Measurements from ENCODE around the gene MRAS.

Gene MRAS

DNA sequence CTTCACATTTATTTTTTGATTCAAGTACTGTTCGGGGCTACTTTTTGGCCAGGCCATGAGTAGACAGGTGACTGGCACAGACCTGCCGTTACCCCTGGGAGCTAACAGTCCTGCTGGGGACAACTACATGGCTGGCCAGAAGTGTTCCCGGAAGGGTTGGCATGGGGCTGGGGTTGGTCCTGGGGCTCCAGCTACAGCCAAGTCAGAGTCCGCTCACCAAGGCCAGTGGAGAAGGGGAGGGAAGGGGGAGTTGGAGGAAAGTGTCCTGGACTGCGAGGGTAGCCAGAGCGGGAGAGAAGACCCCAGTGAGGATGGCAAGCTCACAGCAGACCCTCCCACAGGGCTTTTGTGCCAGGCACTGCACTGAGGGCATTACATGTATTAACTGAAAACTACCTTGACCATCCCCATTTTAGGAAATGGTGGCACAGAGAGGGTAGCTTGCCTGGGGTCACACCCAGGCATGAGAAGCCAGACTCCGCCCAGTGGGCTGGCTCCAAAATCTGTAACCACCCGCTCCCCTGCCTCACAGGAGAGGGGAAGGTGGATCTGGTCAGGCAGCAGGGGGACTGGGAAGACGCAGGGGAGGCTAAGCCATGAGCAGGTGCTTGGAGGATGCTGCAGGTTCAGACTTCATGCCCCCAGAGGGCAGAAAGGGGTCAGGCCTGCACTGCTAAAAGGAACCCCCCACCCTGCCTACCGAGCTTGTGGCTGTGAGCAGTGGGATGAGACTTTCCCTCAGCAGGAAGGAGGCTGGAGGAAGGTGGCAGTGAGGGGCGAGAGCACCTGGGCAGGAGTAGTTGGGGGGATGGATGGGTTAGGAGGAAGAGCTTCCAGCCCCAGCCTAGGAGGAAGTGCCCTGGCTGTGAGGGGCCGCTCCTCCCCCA is 47.7 kb downstream of the MRAS start:
- H3K27ac ChIP-seq (ENCODE audit: insufficient read depth in 1 of 2, low read depth in 1 of 2, low read length in 2 of 2, poor library complexity in 1 of 2, severe bottlenecking in 2 of 2), result no peak overlapping the region
- no peaks in the 10 kb centered on the region for H3K9me3 ChIP-seq (ENCODE audit: control extremely low read depth in 1 of 5, control insufficient read depth in 4 of 5, insufficient read depth in 2 of 5, low read depth in 1 of 5, low read length in 4 of 5)
- POLR2A ChIA-PET, result no interaction called here
- CTCF ChIA-PET, result interaction anchor here (1.3 to 3.2 kb wide), 5 partner anchors 17 to 65 kb away, joined by 3 to 16 read pairs (median 4); no protein-coding TSS in a partner anchor
- no peak overlapping the region for H3K4me3 ChIP-seq (ENCODE audit: control insufficient read depth in 1 of 7, extremely low read depth in 1 of 7, insufficient read depth in 4 of 7, low read depth in 2 of 7, low read length in 6 of 7)
- no peaks in the 10 kb centered on the region for H3K27me3 ChIP-seq (replicated peaks in 2 of 5; ENCODE audit: control insufficient read depth in 4 of 5, insufficient read depth in 5 of 5, low read length in 4 of 5)
- no peaks in the 10 kb centered on the region for H3K4me1 ChIP-seq (ENCODE audit: control extremely low read depth in 1 of 4, control insufficient read depth in 4 of 4, insufficient read depth in 4 of 4, low read length in 3 of 4)
- no peaks in the 10 kb centered on the region for H3K36me3 ChIP-seq (ENCODE audit: control insufficient read depth in 4 of 4, insufficient read depth in 4 of 4, low read length in 3 of 4)
- DNase-seq, result no peak
- WGBS (ENCODE audit: insufficient coverage), result 100% methylated on average over 10 of the region's 12 CpGs

DNA sequence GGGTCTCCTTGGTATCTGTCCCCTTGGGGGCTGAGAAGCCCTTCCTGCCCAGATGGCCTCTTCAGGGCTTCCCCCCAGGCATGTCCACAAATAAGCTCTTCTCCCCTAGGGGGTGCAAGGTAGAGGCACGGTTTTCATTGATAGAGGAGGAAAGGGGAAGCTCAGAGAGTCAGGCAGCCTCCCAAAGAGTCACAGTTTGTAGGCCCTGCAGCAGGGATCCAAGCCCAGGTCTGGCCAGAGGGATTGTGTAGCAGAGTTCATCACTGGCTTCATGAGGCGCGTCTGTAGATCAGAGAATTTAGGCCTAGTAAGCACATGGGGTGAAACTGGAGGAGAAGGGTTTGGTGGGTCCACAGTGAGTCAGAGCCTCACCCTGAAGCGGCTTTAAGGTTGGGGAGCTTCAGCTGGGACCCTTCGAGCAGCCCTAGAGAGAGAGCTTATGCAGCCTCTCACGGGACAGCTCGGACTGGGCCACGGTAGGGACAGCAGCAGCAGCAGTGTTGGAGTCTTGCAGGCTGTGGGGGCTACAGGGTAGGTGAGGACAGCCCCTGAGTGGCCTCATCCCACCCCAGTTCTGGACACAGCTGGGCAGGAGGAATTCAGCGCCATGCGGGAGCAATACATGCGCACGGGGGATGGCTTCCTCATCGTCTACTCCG is 48.5 kb downstream of the MRAS start:
- H3K4me3 ChIP-seq (ENCODE audit: control insufficient read depth in 1 of 7, extremely low read depth in 1 of 7, insufficient read depth in 4 of 7, low read depth in 2 of 7, low read length in 6 of 7), result no peak overlapping the region
- no peaks in the 10 kb centered on the region for H3K4me1 ChIP-seq (ENCODE audit: control extremely low read depth in 1 of 4, control insufficient read depth in 4 of 4, insufficient read depth in 4 of 4, low read length in 3 of 4)
- ChIA-PET CTCF (interaction anchor here (0.9 to 3.2 kb wide), 7 partner anchors 11 to 66 kb away, joined by 3 to 16 read pairs (median 4); no protein-coding TSS in a partner anchor), POLR2A (no interaction called here)
- H3K27ac ChIP-seq (ENCODE audit: insufficient read depth in 1 of 2, low read depth in 1 of 2, low read length in 2 of 2, poor library complexity in 1 of 2, severe bottlenecking in 2 of 2), result no peak overlapping the region
- 97% methylated on average over 12 of the region's 14 CpGs for WGBS (ENCODE audit: insufficient coverage)
- peak in 2 of 3 donors; percentile 9 to 18 for DNase-seq
- H3K9me3 ChIP-seq (ENCODE audit: control extremely low read depth in 1 of 5, control insufficient read depth in 4 of 5, insufficient read depth in 2 of 5, low read depth in 1 of 5, low read length in 4 of 5), result no peaks in the 10 kb centered on the region
- no peaks in the 10 kb centered on the region for H3K27me3 ChIP-seq (replicated peaks in 2 of 5; ENCODE audit: control insufficient read depth in 4 of 5, insufficient read depth in 5 of 5, low read length in 4 of 5)
- H3K36me3 ChIP-seq (ENCODE audit: control insufficient read depth in 4 of 4, insufficient read depth in 4 of 4, low read length in 3 of 4), result no peaks in the 10 kb centered on the region

DNA sequence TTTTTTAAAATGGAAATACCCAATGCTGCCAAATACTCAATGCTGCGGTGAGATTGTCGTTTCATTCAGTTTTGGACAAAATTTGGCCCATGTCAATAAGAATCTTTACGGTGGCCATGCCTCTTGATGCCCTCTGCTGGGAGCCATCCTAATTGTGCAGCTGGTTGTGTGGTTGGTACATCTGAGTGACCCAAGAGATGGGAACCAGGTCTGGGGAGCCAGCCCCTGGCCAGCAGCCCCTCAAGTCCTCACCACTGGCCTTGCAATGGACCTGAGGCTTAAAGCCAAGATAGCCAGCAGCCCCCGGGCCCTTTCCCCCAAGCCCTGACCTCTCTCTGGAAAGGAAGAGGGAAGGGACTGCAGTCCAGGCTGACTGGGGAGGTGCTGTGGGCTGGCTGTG is 49.6 kb downstream of the MRAS start:
- Histone ChIP-seq H3K27me3 (replicated peaks in 2 of 5; ENCODE audit: control insufficient read depth in 4 of 5, insufficient read depth in 5 of 5, low read length in 4 of 5) (no peaks in the 10 kb centered on the region), H3K36me3 (ENCODE audit: control insufficient read depth in 4 of 4, insufficient read depth in 4 of 4, low read length in 3 of 4) (no peaks in the 10 kb centered on the region), H3K4me1 (ENCODE audit: control extremely low read depth in 1 of 4, control insufficient read depth in 4 of 4, insufficient read depth in 4 of 4, low read length in 3 of 4) (no peaks in the 10 kb centered on the region), H3K27ac (ENCODE audit: insufficient read depth in 1 of 2, low read depth in 1 of 2, low read length in 2 of 2, poor library complexity in 1 of 2, severe bottlenecking in 2 of 2) (no peak overlapping the region), H3K9me3 (ENCODE audit: control extremely low read depth in 1 of 5, control insufficient read depth in 4 of 5, insufficient read depth in 2 of 5, low read depth in 1 of 5, low read length in 4 of 5) (no peaks in the 10 kb centered on the region), H3K4me3 (ENCODE audit: control insufficient read depth in 1 of 7, extremely low read depth in 1 of 7, insufficient read depth in 4 of 7, low read depth in 2 of 7, low read length in 6 of 7) (no peak overlapping the region)
- 100% methylated on average over 3 of the region's 4 CpGs for WGBS (ENCODE audit: insufficient coverage)
- ChIA-PET CTCF (interaction anchor here (1.2 to 3.2 kb wide), 5 partner anchors 15 to 67 kb away, joined by 4 to 16 read pairs (median 4); no protein-coding TSS in a partner anchor), POLR2A (no interaction called here)
- no peak for DNase-seq

- CTCF ChIA-PET, result interaction anchor here (1.2 to 1.8 kb wide), 3 partner anchors 9 to 54 kb away, joined by 3 to 8 read pairs (median 4); no protein-coding TSS in a partner anchor
- no peak for DNase-seq
- Histone ChIP-seq H3K36me3 (ENCODE audit: control insufficient read depth in 4 of 4, insufficient read depth in 4 of 4, low read length in 3 of 4) (no peaks in the 10 kb centered on the region), H3K4me1 (ENCODE audit: control extremely low read depth in 1 of 4, control insufficient read depth in 4 of 4, insufficient read depth in 4 of 4, low read length in 3 of 4) (no peaks in the 10 kb centered on the region), H3K27me3 (replicated peaks in 2 of 5; ENCODE audit: control insufficient read depth in 4 of 5, insufficient read depth in 5 of 5, low read length in 4 of 5) (no peaks in the 10 kb centered on the region), H3K4me3 (ENCODE audit: control insufficient read depth in 1 of 7, extremely low read depth in 1 of 7, insufficient read depth in 4 of 7, low read depth in 2 of 7, low read length in 6 of 7) (no peak overlapping the region), H3K27ac (ENCODE audit: insufficient read depth in 1 of 2, low read depth in 1 of 2, low read length in 2 of 2, poor library complexity in 1 of 2, severe bottlenecking in 2 of 2) (no peak overlapping the region), H3K9me3 (ENCODE audit: control extremely low read depth in 1 of 5, control insufficient read depth in 4 of 5, insufficient read depth in 2 of 5, low read depth in 1 of 5, low read length in 4 of 5) (no peaks in the 10 kb centered on the region)
- POLR2A ChIA-PET, result no interaction called here
- WGBS (ENCODE audit: insufficient coverage), result 95% methylated on average over 8 of the region's 11 CpGs
These were observed 50.6 kb downstream of the MRAS start for GRCh38 chr3:138398791-138399575.

DNA sequence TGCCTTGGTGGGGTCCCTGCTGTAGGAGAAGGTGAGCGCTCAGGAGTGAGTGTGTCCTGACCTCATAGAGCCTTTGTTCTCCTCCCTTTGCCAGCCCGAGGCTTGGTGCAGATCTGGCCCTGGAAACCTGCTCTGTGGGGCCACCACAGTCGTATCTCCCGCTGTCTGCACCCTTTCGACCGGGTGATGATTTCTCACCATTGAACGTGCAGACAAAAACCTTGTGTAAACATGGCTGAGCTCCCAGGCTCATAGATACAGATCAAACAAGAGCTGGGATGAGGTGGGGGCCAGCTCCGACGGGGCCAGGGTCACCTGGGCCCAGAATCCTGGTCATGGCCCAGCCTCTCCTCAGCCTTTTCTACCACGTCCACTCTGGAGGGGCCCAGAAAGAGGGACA is 51.4 kb downstream of the MRAS start:
- Histone ChIP-seq H3K36me3 (ENCODE audit: control insufficient read depth in 4 of 4, insufficient read depth in 4 of 4, low read length in 3 of 4) (no peaks in the 10 kb centered on the region), H3K4me3 (ENCODE audit: control insufficient read depth in 1 of 7, extremely low read depth in 1 of 7, insufficient read depth in 4 of 7, low read depth in 2 of 7, low read length in 6 of 7) (no peak overlapping the region), H3K4me1 (ENCODE audit: control extremely low read depth in 1 of 4, control insufficient read depth in 4 of 4, insufficient read depth in 4 of 4, low read length in 3 of 4) (no peaks in the 10 kb centered on the region), H3K9me3 (ENCODE audit: control extremely low read depth in 1 of 5, control insufficient read depth in 4 of 5, insufficient read depth in 2 of 5, low read depth in 1 of 5, low read length in 4 of 5) (no peaks in the 10 kb centered on the region), H3K27me3 (replicated peaks in 2 of 5; ENCODE audit: control insufficient read depth in 4 of 5, insufficient read depth in 5 of 5, low read length in 4 of 5) (no peaks in the 10 kb centered on the region), H3K27ac (ENCODE audit: insufficient read depth in 1 of 2, low read depth in 1 of 2, low read length in 2 of 2, poor library complexity in 1 of 2, severe bottlenecking in 2 of 2) (no peak overlapping the region)
- POLR2A ChIA-PET, result no interaction called here
- CTCF ChIA-PET, result interaction anchor here (1.2 to 2.2 kb wide), 5 partner anchors 8 to 19 kb away, joined by 3 to 8 read pairs (median 4); no protein-coding TSS in a partner anchor
- 100% methylated on average over 8 of the region's 10 CpGs for WGBS (ENCODE audit: insufficient coverage)
- DNase-seq, result no peak

DNA sequence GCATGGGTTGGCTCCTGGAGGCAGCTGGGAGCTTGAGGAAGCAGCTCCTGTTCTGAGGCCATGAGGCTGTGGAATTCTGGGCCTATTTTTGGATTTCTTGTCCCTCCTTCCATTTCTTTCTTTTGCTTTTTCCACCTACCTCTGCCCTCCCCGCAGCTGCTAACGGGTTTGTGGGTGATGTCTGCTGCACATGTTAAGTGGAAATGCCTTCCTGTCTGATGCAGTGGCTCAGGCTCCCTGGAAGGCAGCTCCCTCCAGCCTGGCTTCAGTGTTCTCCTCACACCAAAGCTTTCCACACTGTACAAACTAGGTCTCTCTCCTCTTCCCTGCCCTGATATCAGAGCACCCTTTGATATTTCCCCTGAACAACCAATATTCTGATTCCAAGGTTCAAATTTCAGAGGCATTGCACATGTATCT is 52.3 kb downstream of the MRAS start:
- CTCF ChIA-PET, result interaction anchor here (0.6 to 2.2 kb wide), 5 partner anchors 11 to 21 kb away, joined by 3 to 8 read pairs (median 4); no protein-coding TSS in a partner anchor

More for the DNA sequence above, 52.3 kb downstream of the MRAS start:
- DNase-seq, result no peak
- H3K27ac ChIP-seq (ENCODE audit: insufficient read depth in 1 of 2, low read depth in 1 of 2, low read length in 2 of 2, poor library complexity in 1 of 2, severe bottlenecking in 2 of 2), result no peak overlapping the region
- no peaks in the 10 kb centered on the region for H3K27me3 ChIP-seq (replicated peaks in 2 of 5; ENCODE audit: control insufficient read depth in 4 of 5, insufficient read depth in 5 of 5, low read length in 4 of 5)
- no peak overlapping the region for H3K4me3 ChIP-seq (ENCODE audit: control insufficient read depth in 1 of 7, extremely low read depth in 1 of 7, insufficient read depth in 4 of 7, low read depth in 2 of 7, low read length in 6 of 7)
- no CpG with 5 or more reads among the region's 2 CpGs for WGBS (ENCODE audit: insufficient coverage)
- no peaks in the 10 kb centered on the region for H3K4me1 ChIP-seq (ENCODE audit: control extremely low read depth in 1 of 4, control insufficient read depth in 4 of 4, insufficient read depth in 4 of 4, low read length in 3 of 4)
- POLR2A ChIA-PET, result no interaction called here
- H3K9me3 ChIP-seq (ENCODE audit: control extremely low read depth in 1 of 5, control insufficient read depth in 4 of 5, insufficient read depth in 2 of 5, low read depth in 1 of 5, low read length in 4 of 5), result no peaks in the 10 kb centered on the region
- H3K36me3 ChIP-seq (ENCODE audit: control insufficient read depth in 4 of 4, insufficient read depth in 4 of 4, low read length in 3 of 4), result no peaks in the 10 kb centered on the region

Data from common myeloid progenitor, CD34-positive (primary cell).